Measurements from ENCODE around the gene C5orf24.
A peak's percentile ranks its signal among the peaks of the same experiment; 100 is the strongest.

C5orf24 gene

GRCh38 chr5:134891473-134891872, 45.7 kb downstream of the C5orf24 start:
- Histone ChIP-seq H3K9me3 (ENCODE audit: control insufficient read depth, insufficient read depth, low read length) (no peaks in the 10 kb centered on the region), H3K36me3 (ENCODE audit: control insufficient read depth, insufficient read depth, low read length) (no peaks in the 10 kb centered on the region), H3K9ac (ENCODE audit: low read depth, low read length) (no peak overlapping the region), H3K4me1 (ENCODE audit: control insufficient read depth, insufficient read depth, low read length) (no peaks in the 10 kb centered on the region), H3K27me3 (ENCODE audit: control insufficient read depth, insufficient read depth, low read length) (no peaks in the 10 kb centered on the region), H3K4me3 (ENCODE audit: low read depth, low read length) (no peak overlapping the region)

GRCh38 chr5:134892282-134892681, 46.5 kb downstream of the C5orf24 start:
- no peak overlapping the region for H3K9ac ChIP-seq (ENCODE audit: low read depth, low read length)
- no peaks in the 10 kb centered on the region for H3K36me3 ChIP-seq (ENCODE audit: control insufficient read depth, insufficient read depth, low read length)
- H3K4me3 ChIP-seq (ENCODE audit: low read depth, low read length): no peak overlapping the region
- no peaks in the 10 kb centered on the region for H3K4me1 ChIP-seq (ENCODE audit: control insufficient read depth, insufficient read depth, low read length)
- H3K27me3 ChIP-seq (ENCODE audit: control insufficient read depth, insufficient read depth, low read length): no peaks in the 10 kb centered on the region
- no peaks in the 10 kb centered on the region for H3K9me3 ChIP-seq (ENCODE audit: control insufficient read depth, insufficient read depth, low read length)

GRCh38 chr5:134892926-134893325, 47.2 kb downstream of the C5orf24 start:
- H3K9me3 ChIP-seq (ENCODE audit: control insufficient read depth, insufficient read depth, low read length): no peaks in the 10 kb centered on the region
- no peak overlapping the region for H3K4me3 ChIP-seq (ENCODE audit: low read depth, low read length)
- H3K27me3 ChIP-seq (ENCODE audit: control insufficient read depth, insufficient read depth, low read length): no peaks in the 10 kb centered on the region
- no peak overlapping the region for H3K9ac ChIP-seq (ENCODE audit: low read depth, low read length)
- H3K4me1 ChIP-seq (ENCODE audit: control insufficient read depth, insufficient read depth, low read length): no peaks in the 10 kb centered on the region
- no peaks in the 10 kb centered on the region for H3K36me3 ChIP-seq (ENCODE audit: control insufficient read depth, insufficient read depth, low read length)

DNA sequence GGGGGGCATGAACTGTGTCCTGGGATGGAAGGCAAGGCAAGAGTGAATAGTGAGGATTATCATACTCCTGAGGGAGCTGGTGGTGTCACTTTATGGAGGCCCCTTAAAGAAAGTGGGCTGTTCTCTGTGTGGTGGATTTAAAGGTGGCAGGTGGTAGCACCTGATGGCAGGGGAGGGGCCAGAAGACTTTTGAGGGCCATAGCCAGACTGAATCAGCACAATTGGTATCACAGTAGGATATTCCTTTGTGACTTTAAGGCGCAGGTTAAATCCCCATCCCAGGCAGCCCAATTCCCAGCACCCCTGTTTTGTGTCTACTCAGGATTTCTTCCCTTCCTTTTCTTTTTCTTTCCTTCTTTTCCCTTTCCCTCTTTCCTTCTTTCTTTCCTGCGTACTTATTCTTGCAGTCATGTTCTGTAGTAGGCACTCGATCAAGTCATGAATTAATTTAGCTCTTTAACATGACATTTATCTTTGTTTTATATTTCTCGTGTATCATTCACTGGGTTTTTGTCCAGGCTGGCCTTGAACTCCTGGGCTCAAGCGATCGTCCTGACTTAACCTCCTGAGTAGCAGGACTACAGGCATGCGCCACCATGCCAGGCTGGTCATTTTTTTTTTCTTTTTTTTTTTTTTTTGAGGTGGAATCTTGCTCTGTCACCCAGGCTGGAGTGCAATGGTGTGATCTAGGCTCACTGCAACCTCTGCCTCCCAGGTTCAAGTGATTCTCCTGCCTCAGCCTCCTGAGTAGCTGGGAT, 48.2 kb downstream of the C5orf24 start:
- Histone ChIP-seq H3K4me3 (ENCODE audit: low read depth, low read length) (no peak overlapping the region), H3K36me3 (ENCODE audit: control insufficient read depth, insufficient read depth, low read length) (no peaks in the 10 kb centered on the region), H3K4me1 (ENCODE audit: control insufficient read depth, insufficient read depth, low read length) (no peaks in the 10 kb centered on the region), H3K27me3 (ENCODE audit: control insufficient read depth, insufficient read depth, low read length) (no peaks in the 10 kb centered on the region), H3K9me3 (ENCODE audit: control insufficient read depth, insufficient read depth, low read length) (no peaks in the 10 kb centered on the region), H3K9ac (ENCODE audit: low read depth, low read length) (no peak overlapping the region)

DNA sequence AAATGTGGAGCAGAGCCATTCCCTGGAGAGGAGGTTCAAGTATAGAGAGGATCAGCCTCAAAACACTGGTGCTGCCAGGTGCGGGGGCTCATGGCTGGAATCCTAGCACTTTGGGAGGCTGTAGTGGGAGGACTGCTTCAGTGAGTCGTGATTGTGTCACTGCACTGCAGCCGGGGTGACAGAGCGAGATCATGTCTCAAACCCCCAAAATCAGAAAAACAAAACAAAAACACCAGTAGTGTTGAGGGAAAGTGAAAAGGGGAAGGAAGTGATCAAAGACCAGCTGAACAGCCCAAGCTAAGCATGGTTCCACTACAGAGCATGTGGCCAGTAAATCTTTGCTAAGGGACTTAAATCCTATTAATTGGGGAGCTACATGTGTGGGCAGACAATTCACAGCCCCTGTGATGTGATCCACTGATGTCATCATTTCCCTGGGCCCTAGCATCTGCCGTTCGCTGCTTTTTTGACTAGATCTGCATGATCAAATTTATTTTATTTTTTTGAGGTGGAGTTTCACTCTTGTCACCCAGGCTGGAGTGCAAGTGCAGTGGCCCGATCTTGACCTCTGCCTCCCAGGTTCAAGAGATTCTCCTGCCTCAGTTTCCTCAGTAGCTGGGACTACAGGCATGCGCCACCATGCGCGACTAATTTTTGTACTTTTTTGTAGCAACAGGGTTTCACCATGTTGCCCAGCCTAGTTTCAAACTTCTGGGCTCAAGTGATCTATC, 56.5 kb downstream of the C5orf24 start:
- peaks cover 2% of the 10 kb centered on the region for H3K36me3 ChIP-seq (ENCODE audit: control insufficient read depth, insufficient read depth, low read length)
- H3K4me3 ChIP-seq (ENCODE audit: low read depth, low read length): no peak overlapping the region
- H3K27me3 ChIP-seq (ENCODE audit: control insufficient read depth, insufficient read depth, low read length): no peaks in the 10 kb centered on the region
- H3K9me3 ChIP-seq (ENCODE audit: control insufficient read depth, insufficient read depth, low read length): no peaks in the 10 kb centered on the region
- peaks cover 6% of the 10 kb centered on the region for H3K4me1 ChIP-seq (ENCODE audit: control insufficient read depth, insufficient read depth, low read length)
- no peak overlapping the region for H3K9ac ChIP-seq (ENCODE audit: low read depth, low read length)

DNA sequence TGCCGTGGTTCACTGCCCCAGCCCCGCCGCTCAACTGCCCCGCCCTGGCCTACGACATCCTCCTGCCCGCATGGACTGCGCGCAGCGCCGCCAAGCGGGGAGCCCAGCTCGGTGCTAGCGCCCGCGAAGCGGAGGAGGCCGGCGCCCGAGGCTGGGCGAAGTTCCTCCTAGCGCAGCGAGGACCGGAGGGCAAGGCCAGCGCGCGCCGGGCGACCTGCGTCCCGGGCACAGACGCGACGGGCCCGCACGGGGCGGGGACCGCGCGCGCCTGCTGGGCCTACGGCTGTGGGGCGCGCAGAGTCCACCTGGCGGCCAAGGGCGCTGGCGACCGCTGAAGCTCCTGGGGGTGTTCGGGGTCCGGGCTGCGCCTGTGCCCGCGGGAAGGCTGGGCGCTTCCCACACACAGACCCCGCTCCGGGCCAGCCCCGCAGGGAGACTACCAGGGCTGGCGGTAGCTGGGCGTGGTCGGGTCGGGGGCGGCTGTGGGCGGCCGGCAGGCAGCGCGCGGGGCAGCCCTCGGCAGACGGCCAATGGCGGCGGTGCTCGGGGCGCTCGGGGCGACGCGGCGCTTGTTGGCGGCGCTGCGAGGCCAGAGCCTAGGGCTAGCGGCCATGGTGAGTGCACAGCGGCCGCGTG, 59.0 kb downstream of the C5orf24 start, which contains the start of gene PCBD2:
PCBD2 (plus strand) TSS at position 522 of the 636 bp plus-strand sequence; CDS start at position 531, 9 bp downstream.
- H3K27me3 ChIP-seq (ENCODE audit: control insufficient read depth, insufficient read depth, low read length): no peaks in the 10 kb centered on the region
- H3K9ac ChIP-seq (ENCODE audit: low read depth, low read length): peak within 1 kb of the TSS; percentile 92
- H3K9me3 ChIP-seq (ENCODE audit: control insufficient read depth, insufficient read depth, low read length): no peaks in the 10 kb centered on the region
- peaks cover 6% of the 10 kb centered on the region for H3K4me1 ChIP-seq (ENCODE audit: control insufficient read depth, insufficient read depth, low read length)
- peaks cover 2% of the 10 kb centered on the region for H3K36me3 ChIP-seq (ENCODE audit: control insufficient read depth, insufficient read depth, low read length)
- H3K4me3 ChIP-seq (ENCODE audit: low read depth, low read length): peak within 1 kb of the TSS; percentile 90

DNA sequence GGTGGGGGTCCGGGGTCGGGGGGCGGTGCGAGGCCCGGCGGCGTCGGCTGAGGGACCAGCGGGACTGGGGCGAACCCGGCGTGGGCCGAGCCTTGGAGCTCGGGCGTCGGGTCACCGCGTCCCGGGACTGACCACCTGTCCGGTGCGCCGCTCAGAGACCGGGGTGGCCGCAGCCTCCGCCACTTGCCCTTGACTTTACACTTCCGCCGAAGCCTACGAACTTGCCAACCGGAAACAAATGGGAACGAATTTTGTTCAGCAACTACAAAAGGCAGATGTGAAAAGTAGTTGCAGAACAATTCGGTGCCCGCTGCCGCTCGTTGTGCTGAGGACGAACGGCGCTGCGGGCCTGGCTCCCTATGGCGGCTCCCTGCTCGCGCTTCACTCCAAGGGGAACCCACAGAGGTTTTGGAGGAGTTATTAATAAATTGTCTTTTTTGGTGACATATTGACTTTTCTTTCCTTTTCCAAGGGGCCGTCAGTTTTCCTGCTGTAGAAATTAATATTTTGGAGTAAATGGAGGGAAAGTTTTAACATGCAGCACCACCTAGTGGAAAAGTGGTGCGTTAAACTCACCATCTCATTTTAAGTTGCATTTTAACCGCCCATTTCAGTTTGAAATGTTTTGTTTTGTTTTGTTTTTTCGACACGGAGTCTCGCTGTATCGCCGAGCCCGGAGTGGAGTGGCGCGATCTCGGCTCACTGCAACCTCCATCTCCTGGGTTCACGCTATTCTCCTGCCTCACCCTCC, 59.7 kb downstream of the C5orf24 start:
- Histone ChIP-seq H3K36me3 (ENCODE audit: control insufficient read depth, insufficient read depth, low read length) (peaks cover 2% of the 10 kb centered on the region), H3K4me3 (ENCODE audit: low read depth, low read length) (peak overlapping the region; percentile 90), H3K27me3 (ENCODE audit: control insufficient read depth, insufficient read depth, low read length) (no peaks in the 10 kb centered on the region), H3K9ac (ENCODE audit: low read depth, low read length) (peak overlapping the region; percentile 92), H3K4me1 (ENCODE audit: control insufficient read depth, insufficient read depth, low read length) (peaks cover 6% of the 10 kb centered on the region), H3K9me3 (ENCODE audit: control insufficient read depth, insufficient read depth, low read length) (no peaks in the 10 kb centered on the region)

DNA sequence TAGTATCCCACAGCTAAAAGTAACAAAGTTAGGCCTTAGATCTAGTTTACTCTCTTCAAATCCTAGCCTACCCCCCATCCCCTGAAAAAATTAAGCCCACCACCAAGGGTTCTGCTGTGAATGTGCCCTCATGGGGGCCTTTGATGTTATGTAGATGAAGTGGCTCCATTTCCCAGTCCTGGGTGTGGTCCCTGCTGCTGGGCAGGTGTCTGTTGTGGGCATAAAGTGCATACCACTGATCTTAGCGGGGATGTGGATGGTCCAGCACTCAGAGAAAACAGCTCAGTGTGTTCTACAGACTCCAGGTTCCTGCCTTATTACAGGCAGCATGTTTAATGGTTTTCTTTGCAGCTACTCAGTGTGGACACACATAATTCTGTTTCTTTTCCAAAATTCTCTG, 61.0 kb downstream of the C5orf24 start:
- Histone ChIP-seq H3K27me3 (ENCODE audit: control insufficient read depth, insufficient read depth, low read length) (no peaks in the 10 kb centered on the region), H3K36me3 (ENCODE audit: control insufficient read depth, insufficient read depth, low read length) (peaks cover 4% of the 10 kb centered on the region), H3K4me3 (ENCODE audit: low read depth, low read length) (no peak overlapping the region), H3K4me1 (ENCODE audit: control insufficient read depth, insufficient read depth, low read length) (peaks cover 6% of the 10 kb centered on the region), H3K9ac (ENCODE audit: low read depth, low read length) (no peak overlapping the region), H3K9me3 (ENCODE audit: control insufficient read depth, insufficient read depth, low read length) (no peaks in the 10 kb centered on the region)

All from iPS-15b (cell line).